NCI-H510A treated with DMSO at 0.1 percent for 48 hours (cell line): ENCODE data around the gene CDK13.
"Not testable (repeated sequence)": the region's sequence is repeated elsewhere in the genome, so short reads cannot be mapped to it uniquely, and the experiment has no call there.

ENCODE experiments used
- DNase-seq: peaks from one replicate; lab custom pipeline; 2025; lab: John Stamatoyannopoulos, UW

CDK13 gene

GRCh38 chr7:40147371-40148246, 197.6 kb downstream of the CDK13 start:
- no peak for DNase-seq

- DNase-seq: not testable (repeated sequence)
These were observed 198.2 kb downstream of the CDK13 start for GRCh38 chr7:40148247-40148580.

GRCh38 chr7:40148671-40149070, 198.6 kb downstream of the CDK13 start:
- no peak for DNase-seq
